ENCODE measurements around the gene PSMB2. TPM values are rescaled to one million over a fixed set of nuclear protein-coding genes. Genes with fewer than 3 reads are reported as not detected.

PSMB2 gene
- total RNA-seq, 4 donors from 2014 or later = 37.9 to 50.2 (median 43.1) TPM

GRCh38 chr1:35650416-35650815 lies 9.1 kb upstream of the PSMB2 start:
- WGBS, 2 donors = 58 to 66% methylated on average over 3 of the region's 3 CpGs
- Histone ChIP-seq H3K9me3 (no peaks in the 10 kb centered on the region), H3K4me1 (peaks cover 0 to 12% of the 10 kb centered on the region in 2 donors), H3K27ac (no peak overlapping the region), H3K4me3 (replicated peaks in 1 of 3) (no peak overlapping the region), H3K36me3 (no peaks in the 10 kb centered on the region), H3K27me3 (no peaks in the 10 kb centered on the region)
- DNase-seq = peak; percentile 57 to 65
- intact Hi-C loops (cut with DNase I) = no loop called here
- TF ChIP-seq POLR2A (IDR thresholded peaks at IDR 0.05) = no peak
- no peak for TF ChIP-seq CTCF (IDR thresholded peaks at IDR 0.05)

- H3K27me3 ChIP-seq = no peaks in the 10 kb centered on the region
- H3K27ac ChIP-seq = no peak overlapping the region
- no peak for DNase-seq
- no peaks in the 10 kb centered on the region for H3K9me3 ChIP-seq
- H3K4me3 ChIP-seq (replicated peaks in 1 of 3) = no peak overlapping the region
- TF ChIP-seq CTCF (IDR thresholded peaks at IDR 0.05) (no peak), POLR2A (IDR thresholded peaks at IDR 0.05) (no peak)
- 18 to 21% methylated on average over 3 of the region's 3 CpGs for WGBS, 2 donors
- H3K4me1 ChIP-seq = peaks cover 0 to 12% of the 10 kb centered on the region in 2 donors
- intact Hi-C loops (cut with DNase I) = no loop called here
- no peaks in the 10 kb centered on the region for H3K36me3 ChIP-seq
Measured at GRCh38 chr1:35646043-35646442, 4.7 kb upstream of the PSMB2 start.

GRCh38 chr1:35644204-35644603 lies 2.9 kb upstream of the PSMB2 start:
- intact Hi-C loops (cut with DNase I) = no loop called here

GRCh38 chr1:35642471-35642955 lies 1.2 kb upstream of the PSMB2 start:
- Histone ChIP-seq H3K27me3 (no peaks in the 10 kb centered on the region), H3K4me3 (replicated peaks in 1 of 3) (peak overlapping the region in 1 of 3 donors; percentile 100), H3K4me1 (peaks cover 16 to 23% of the 10 kb centered on the region in 2 donors), H3K27ac (peak overlapping the region in 1 of 3 donors; percentile 94), H3K9me3 (no peaks in the 10 kb centered on the region), H3K36me3 (no peaks in the 10 kb centered on the region)
- WGBS, 2 donors = 45 to 53% methylated on average over 14 of the region's 14 CpGs
- intact Hi-C loops (cut with DNase I) = no loop called here
- no peak for TF ChIP-seq CTCF (IDR thresholded peaks at IDR 0.05)
- TF ChIP-seq POLR2A (IDR thresholded peaks at IDR 0.05) = no peak
- DNase-seq = no peak

More at GRCh38 chr1:35644204-35644603, 2.9 kb upstream of the PSMB2 start:
- H3K27ac ChIP-seq = no peak overlapping the region
- no peak overlapping the region for H3K4me3 ChIP-seq (replicated peaks in 1 of 3)
- DNase-seq = no peak
- H3K4me1 ChIP-seq = peaks cover 8 to 9% of the 10 kb centered on the region in 2 donors
- H3K9me3 ChIP-seq = no peaks in the 10 kb centered on the region
- TF ChIP-seq CTCF (IDR thresholded peaks at IDR 0.05) = no peak
- no peak for TF ChIP-seq POLR2A (IDR thresholded peaks at IDR 0.05)
- WGBS, 2 donors = 35 to 41% methylated on average over 2 of the region's 2 CpGs
- no peaks in the 10 kb centered on the region for H3K36me3 ChIP-seq
- H3K27me3 ChIP-seq = no peaks in the 10 kb centered on the region

GRCh38 chr1:35640380-35641232 lies 720 bp downstream of the PSMB2 start:
- H3K4me1 ChIP-seq = peaks cover 17 to 23% of the 10 kb centered on the region in 2 donors
- no peaks in the 10 kb centered on the region for H3K27me3 ChIP-seq
- TF ChIP-seq CTCF (IDR thresholded peaks at IDR 0.05) (no peak), POLR2A (IDR thresholded peaks at IDR 0.05) (no peak)
- H3K27ac ChIP-seq = peak overlapping the region; percentile 81 to 96 (median 94)
- intact Hi-C loops (cut with DNase I) = no loop called here
- peaks cover 0 to 3% of the 10 kb centered on the region in 2 donors for H3K36me3 ChIP-seq
- H3K9me3 ChIP-seq = no peaks in the 10 kb centered on the region
- 20% methylated on average over 29 of the region's 29 CpGs for WGBS, 2 donors
- H3K4me3 ChIP-seq (replicated peaks in 1 of 3) = peak overlapping the region; percentile 50 to 100 (median 92)
- DNase-seq = no peak

Measured in thyroid gland (tissue), 4 donors.